ENCODE data around the gene EIF4G3.
"Not testable (repeated sequence)": the region's sequence is repeated elsewhere in the genome, so short reads cannot be mapped to it uniquely, and the experiment has no call there.

Gene EIF4G3

DNA sequence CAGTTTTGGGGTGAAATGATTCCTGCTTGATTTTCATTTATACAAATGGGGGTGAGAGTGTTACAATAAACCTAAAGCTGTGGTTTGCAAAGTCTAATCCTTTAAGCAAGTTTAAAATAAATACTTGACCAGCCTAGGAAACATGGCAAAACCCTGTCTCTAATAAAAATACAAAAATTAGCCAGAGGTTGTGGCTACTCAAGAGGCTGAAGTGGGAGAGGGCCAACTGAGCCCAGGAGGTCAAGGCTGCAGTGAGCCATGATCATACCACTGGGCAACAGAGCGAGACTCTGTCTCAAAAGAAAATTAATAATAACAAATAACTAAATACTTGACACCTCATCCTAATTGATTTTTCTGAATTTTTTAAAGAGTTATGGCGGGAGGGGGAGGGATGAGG, 110.8 kb downstream of the EIF4G3 start:
- no peak for DNase-seq (ENCODE audit: low read depth)

DNA sequence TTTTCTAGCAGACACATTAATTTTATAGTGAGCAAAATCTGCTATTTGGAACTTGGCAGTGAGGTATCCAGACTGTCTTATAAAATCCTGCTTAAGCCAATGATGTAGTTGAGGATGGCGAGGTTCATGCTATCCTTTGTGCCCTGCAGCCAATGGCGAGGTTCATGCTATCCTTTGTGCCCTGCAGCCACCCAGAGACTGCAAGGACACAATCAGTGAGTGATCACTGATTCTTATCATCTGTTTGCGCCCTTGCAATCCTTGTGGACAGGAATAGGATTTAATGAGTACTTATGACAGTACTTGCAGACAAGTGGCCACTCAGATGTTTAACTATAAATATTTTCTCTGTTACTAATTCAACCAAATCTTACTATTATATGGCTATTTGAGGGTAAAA, 112.6 kb downstream of the EIF4G3 start:
- no peak for DNase-seq (ENCODE audit: low read depth)

DNA sequence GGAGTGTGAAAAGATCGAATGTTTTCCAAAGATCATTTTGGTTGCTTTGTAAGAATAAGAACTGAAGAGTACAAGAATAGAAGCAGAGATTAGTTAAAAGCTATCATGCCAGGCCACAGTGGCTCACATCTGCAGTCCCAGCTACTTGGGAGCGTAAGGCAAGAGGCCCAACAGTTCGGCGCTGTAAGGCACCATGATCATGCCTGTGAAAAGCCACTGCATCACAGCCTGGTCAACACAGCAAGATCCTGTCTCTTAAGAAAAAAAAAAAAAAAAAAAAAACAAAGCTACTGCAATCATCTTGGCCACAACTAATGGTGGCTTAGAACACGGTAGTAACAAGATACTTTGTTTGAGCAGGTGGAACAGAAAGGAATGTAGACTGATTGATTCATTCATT, 116.2 kb downstream of the EIF4G3 start:
- no peak for DNase-seq (ENCODE audit: low read depth)

DNA sequence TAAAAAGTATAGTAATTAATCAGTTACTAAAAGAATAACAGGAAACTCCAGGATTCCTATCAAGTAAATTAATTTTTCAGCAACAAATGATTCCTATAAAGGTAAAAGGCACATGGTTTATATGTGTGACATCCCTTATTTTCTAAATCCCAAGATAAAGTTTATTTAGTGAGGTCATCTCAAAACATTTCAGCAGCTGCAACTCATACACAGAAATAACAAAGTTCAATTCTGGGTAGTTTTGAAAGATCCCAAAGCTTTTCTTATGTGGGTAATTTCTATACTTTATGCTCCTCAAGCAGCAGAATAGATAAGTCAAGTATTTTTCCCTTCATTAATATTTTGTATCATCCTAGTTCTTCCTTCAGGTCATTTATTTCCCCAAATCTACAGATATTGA, 117.7 kb downstream of the EIF4G3 start:
- no peak for DNase-seq (ENCODE audit: low read depth)

DNA sequence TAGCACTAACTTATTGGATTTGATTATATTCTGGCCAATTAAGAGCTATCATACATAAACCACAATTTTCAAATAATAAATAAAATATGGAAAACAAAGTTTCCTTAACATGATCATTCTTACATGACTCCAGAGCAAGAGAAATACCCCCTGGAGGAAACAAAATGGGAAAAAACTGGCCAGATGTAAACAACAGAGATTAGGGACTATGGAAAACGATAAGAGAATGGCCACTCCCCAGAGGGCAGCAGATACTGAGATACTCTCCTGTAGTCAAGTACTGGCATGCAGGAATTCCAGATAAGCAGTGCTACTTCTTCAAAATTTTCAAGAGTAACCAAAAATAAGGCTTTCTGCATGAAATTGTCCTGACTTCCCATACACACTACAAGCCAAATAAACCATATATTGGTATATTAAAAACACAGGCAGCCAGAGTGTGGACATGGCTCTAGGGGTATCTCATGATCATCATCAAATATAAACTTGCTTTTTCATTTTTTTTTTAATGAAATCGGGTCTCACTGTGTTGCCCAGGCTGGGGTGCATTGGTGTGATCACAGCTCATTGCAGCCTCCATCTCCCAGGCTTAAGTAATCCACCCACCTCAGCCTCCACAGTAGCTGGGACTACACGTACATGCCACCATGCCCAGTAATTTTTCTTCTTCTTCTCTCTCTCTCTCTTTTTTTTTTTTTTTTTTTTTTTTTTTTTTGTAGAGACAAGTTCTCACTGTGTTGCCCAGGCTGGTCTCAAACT, 118.5 kb downstream of the EIF4G3 start:
- no peak for DNase-seq (ENCODE audit: low read depth)

DNA sequence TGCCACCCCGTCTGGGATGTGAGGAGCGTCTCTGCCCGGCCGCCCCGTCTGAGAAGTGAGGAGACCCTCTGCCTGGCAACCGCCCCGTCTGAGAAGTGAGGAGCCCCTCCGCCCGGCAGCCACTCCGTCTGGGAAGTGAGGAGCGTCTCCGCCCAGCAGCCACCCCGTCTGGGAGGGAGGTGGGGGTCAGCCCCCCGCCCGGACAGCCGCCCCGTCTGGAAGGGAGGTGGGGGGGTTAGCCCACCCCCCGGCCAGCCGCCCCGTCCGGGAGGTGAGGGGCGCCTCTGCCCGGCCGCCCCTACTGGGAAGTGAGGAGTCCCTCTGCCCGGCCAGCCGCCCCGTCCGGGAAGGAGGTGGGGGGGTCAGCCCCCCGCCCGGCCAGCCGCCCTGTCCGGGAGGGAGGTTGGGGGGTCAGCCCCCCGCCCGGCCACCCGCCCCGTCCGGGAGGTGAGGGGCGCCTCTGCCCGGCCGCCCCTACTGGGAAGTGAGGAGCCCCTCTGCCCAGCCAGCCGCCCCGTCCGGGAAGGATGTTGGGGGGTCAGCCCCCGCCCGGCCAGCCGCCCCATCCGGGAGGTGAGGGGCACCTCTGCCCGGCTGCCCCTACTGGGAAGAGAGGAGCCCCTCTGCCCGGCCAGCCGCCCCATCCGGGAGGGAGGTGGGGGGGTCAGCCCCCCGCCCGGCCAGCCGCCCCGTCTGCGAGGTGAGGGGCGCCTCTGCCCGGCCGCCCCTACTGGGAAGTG, 123.3 kb downstream of the EIF4G3 start:
- DNase-seq (ENCODE audit: low read depth), result not testable (repeated sequence)

DNA sequence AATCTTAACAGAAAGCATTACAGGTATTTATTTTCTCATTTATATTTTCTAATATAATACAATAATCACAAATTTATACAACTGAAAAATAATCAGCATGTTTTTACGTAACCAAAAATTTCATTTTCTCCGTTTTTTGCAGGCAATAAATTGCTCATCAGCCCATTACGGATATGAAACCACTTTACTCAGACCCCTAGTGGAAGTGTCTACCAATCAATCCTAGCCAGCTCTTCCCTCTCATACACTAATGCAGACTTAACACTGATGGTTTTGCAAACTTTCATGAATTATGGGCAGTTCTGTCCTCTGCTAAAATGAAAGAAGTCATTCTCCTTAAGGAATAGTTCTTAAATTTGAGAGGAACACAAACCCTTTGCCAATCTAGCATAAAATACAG, 124.7 kb downstream of the EIF4G3 start:
- DNase-seq (ENCODE audit: low read depth), result no peak

DNA sequence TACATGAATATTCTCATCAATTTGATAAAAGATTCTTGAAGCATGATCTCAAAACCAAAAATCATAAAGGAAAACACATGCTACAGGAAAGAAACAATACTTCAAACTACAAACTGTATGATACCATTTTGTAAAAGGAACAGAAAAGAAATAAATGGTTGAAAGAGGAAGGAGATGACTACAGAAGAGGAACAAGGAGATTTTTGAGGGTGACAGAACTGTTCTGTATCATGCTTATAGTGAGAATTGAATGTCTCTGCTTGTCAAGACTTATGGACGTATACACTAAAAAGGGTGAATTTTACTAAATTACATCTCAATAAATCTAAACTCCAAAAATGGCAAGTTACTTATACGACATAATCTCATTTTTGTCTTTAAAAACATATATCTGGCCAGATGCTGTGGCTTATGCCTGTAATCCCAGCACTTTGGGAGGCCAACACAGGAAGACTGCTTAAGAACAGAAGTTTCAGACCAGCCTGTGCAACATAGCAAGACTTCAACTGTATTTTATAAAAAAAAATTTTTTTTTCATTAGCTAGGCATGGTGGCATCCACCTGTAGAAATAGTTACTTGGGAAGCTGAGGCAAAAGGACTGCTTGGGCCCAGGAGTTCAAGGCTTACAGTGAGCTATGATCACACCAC, 125.4 kb downstream of the EIF4G3 start:
- no peak for DNase-seq (ENCODE audit: low read depth)

DNA sequence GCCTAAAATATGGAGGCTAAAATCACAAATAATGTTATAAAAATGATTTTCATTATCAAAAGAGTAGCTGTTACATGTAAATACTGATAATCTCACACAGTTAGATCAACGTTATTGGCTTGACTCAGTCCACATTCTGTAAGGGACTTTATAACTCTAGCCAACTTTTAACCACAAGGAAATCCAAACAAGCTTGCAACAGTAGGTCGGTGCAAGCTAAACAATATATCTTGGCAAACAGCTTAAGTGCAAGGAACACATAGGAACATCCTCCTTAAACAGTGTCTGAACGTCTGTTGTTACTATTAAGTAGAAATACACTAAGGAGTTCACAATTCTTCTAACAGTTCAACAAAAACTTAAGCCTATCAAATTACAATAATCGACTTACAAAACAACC, 126.7 kb downstream of the EIF4G3 start:
- DNase-seq (ENCODE audit: low read depth), result no peak

DNA sequence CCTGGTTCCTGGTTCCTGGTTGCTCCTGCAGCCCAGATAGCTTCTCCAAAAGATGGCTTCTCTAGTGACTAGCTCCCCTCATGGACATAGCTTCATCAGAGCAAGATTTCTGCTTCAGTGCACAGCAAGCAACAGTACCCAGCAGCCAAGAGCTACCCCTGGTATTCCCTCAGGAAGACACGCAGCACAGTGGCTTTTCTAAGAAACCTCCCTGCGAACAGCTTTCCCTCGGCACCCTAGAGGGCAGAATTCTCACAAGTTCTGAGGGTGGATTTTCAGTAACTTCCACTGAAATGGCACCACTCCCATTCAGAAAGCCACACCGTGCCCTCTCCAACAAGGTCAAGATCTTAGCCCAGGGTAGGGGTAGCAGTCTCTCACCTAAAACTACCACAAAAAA, 128.2 kb downstream of the EIF4G3 start:
- no peak for DNase-seq (ENCODE audit: low read depth)

DNA sequence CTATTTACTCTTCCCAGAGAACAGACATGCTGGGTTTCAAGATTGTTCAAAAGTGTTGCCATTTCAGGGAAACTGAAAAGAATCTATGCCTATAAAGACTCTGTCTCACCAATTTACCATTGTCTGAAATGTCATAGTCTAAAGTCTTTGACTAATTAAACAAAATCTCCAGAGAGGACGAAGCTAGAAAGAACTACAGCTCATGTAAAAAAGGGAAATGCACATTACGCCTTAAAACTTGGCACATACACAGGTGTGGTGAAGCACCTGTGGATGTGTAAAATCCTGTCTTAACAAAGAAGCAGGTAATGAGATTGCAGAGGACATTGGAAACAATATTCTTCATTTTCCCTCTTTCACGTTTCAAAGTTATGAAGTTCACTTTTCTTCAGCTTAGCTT, 130.6 kb downstream of the EIF4G3 start:
- no peak for DNase-seq (ENCODE audit: low read depth)

DNA sequence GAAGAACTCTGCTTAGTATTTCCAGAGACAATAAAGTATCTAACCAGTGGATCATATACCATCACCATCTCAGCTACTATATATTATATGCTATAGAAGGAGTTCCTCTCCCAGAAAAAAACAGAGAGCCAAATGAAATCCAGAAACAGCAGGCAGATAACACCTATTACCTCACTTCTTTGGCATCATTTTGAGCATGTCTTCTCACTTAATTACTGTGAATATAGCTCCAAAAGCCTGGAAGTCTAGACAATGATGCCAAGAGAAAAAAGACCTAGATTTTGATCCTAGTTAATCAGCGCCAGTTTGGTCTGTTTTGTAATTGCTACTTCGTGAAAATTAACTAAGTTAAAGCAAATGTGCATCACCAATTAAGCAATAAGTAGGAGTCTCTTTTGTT, 131.3 kb downstream of the EIF4G3 start:
- no peak for DNase-seq (ENCODE audit: low read depth)

DNA sequence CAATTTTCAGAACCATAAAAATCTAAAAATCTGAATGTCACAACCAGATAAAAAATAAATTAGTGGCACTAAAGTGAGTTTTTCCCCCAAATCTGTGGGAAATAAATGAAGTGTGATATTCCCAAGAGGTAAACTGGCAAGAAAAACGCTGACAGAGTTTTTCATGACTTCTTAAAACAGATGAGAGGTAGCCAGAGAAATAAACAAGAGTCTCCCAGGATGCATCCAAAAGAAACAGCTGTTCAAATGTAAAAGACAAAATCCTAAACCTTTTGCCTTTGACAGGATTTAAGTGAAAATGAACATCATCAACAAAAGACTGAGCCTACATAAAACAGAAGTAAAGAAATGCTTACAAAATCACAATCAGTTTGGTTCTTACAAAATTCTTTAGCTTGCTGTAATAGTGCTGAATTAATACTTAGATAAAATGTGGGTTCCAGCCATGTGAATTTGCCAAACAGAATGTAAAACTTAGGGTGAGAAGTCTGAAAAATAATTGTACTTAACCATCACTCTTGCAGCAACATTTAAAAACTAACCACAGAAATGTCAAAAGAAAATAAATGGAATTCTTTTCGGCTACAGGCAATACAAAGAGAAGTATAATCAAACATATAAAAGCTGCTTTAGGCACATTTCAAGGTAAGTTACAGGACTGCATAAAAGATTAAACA, 133.6 kb downstream of the EIF4G3 start:
- no peak for DNase-seq (ENCODE audit: low read depth)

DNA sequence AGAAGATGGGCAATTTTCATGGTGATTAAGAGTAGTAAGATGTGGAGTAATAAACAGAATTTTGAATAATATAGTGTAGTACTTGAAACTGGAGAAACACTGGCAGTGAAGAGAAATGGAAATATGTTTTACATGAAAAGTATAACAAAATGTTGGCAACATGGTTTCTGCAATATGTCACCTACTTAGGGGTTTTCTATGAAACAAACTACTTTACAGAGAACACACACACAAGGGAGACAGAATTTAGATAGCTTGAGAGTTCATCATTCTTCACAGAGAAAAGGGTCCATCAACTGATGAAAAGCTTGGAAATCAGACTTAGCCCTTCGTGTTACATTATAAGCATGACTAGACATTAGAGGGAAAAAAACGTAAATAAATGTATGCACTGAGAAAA, 135.2 kb downstream of the EIF4G3 start:
- no peak for DNase-seq (ENCODE audit: low read depth)

DNA sequence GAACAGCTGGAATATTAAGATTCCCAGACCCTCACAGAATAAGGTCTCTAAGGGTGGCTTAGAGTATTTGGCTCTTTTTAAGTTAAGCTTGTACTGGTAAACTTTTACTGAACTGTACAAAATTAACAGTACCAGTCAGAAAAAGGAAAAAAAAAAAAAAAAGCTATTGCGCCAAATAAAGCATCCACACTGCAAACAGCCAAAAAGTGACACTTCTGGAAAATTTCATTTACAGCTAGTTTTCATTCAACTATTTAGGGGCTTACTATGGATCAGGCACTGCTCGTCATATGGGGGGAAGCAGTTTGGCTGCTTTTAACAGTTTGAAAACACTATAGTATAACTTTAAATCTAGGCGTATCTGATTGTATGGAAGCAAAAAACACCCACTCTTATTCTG, 139.6 kb downstream of the EIF4G3 start:
- no peak for DNase-seq (ENCODE audit: low read depth)

DNA sequence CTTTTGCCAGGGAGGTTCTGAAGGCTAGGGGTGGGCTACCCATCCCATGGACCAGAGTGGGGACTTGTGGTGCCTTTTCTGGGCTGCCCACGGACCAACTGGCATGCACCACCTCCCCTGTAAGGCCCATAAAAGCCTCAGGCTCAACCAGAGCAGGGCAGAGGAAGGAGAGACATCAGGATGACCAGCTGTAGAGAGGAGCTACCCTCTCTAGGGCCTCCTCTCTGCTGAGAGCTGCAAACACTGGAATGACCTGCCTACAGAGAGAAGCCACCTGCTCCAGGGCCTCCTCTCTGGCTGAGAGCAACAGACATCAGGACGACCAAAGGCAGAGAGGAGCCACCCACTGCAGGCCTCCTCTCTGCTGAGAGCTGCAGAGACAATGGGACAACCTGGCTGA, 140.9 kb downstream of the EIF4G3 start:
- DNase-seq (ENCODE audit: low read depth), result no peak

DNA sequence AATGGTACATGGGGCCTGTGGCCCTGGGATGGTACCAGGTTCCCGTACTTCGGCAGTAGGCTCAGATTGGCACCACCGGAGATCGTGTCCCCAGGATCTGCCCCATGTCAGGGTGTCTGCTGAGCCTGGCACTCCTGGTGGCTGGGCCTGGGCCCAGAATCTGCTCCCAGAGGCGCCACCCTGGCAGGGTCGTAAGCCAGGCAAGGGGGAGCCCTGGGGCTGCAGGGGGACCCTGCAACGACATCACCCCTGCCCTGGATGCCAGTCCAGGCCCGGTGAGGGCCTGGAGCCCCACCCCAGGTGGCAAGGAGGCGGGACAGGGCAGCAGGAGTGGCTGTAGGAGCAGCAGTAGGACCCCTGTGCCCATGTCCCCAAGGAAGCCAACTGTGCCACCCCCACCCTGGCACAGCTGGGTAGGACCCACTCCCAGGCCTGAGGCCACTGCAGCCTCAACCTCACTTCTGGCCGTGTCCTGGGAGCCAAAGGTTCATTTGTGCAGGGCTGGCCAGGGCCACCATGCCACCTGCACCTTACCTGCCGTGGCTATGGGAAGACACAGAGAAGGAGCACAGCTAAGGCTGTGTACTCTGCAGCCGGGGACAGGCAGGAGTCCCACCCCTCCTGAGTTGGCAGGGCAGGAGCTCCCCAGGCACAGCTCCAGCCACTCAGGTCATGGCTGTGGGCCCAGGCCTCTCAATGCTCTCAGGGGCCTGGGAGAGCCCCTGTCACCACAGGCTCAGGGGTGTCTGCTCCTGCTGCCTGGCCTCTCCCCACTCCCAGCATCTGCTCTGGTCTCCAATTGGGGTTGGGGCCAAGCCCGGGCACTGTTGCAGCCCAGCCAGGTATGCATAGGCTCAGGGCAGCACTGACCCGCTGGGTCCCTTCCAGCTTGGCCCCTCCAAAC, 141.7 kb downstream of the EIF4G3 start:
- no peak for DNase-seq (ENCODE audit: low read depth)

DNA sequence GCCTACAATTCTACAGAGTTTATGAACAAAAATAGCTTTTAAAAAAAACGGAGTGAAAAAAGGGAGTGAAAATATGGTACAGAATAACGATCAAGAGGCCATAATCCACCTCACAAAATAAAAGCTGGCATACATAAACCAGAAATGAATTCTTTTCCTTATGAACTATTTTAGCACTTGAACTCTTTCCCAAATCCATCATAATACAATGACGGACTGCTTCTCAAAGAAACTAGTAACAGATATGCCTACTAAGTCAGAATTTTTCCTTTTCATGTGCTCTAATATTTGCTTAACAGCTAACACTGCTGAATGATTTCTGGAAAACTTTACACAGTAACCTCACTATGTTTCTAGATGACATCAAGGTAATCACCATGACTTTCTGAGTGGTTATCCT, 144.0 kb downstream of the EIF4G3 start:
- DNase-seq (ENCODE audit: low read depth), result no peak

DNA sequence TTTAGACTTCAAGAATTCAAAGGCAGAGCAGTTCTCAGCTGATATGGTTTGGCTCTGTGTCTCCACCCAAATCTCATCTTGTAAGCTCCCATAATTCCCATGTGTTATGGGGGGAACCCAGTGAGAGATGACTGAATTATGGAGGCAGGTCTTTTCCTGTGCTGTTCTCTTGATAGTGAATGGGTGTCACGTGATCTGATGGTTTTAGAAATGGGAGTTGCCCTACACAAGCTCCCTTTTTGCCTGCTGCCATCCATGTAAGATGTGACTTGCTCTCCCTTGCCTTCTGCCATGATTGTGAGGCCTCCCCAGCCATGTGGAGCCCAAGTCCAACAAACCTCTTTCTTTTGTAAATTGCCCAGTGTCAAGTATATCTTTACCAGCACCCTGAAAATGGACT, 146.5 kb downstream of the EIF4G3 start:
- DNase-seq (ENCODE audit: low read depth), result no peak

DNA sequence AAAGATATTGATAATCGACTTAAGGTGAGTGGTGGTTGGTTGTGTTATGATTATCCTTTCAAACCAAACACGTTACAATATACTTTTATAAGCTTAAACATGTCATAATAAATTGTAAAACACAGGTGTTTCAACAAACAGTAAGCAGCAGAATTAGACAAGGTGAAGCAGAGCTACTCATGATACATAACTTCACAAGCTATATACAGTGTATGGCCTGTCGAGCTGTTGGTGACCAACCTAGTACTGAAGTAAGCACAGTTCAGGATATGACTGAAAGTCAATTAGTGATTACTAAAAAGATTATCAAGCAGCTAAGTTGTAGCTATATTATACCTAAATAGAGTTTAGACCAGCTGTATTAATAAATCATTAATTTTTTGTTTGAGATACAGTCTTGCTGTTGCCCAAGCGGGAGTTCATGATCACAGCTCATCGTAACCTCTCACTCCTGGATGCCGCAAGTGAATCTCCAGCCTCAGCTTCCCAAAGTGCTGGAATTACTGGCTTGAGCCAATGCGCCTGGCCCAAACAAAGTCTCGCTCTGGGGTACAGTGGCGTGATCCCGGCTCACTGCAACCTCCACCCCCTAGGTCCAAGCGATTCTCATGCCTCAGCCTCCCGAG, 148.1 kb downstream of the EIF4G3 start:
- no peak for DNase-seq (ENCODE audit: low read depth)

DNA sequence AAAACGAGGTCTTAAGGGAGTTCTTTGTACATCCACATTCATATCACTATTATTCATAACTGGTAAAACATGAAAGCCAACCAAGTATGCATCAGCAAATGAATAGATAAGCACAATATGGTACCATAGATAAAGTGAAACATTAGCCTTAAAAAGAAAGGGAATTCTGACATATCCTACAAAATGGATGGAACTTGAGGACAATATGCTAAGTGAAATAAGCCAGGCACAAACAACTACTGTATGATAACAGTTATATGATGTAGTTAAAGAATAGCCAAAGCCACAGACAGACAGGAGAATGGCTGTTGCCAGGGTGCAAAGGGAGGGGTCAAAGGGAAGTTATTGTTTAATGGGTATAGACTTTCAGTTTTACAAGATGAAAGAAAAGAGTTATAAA, 148.9 kb downstream of the EIF4G3 start:
- no peak for DNase-seq (ENCODE audit: low read depth)
